HG03095 (cell line): ENCODE data around the gene ABCA1.
"Not testable (repeated sequence)": the region's sequence is repeated elsewhere in the genome, so short reads cannot be mapped to it uniquely, and the experiment has no call there.

Experiments used
- ATAC-seq: cut with Tn5 transposase; IDR thresholded peaks from one replicate; pipeline ENCODE4 v1.9.1; 2021; ENCODE audit warnings: moderate library complexity; ENCODE audit not compliant: unreplicated experiment

Gene ABCA1

GRCh38 chr9:104951487-104951886, 23.5 kb upstream of the ABCA1 start:
- no peak for ATAC-seq

- no peak for ATAC-seq
Observed at GRCh38 chr9:104950838-104951237, 22.9 kb upstream of the ABCA1 start.

DNA sequence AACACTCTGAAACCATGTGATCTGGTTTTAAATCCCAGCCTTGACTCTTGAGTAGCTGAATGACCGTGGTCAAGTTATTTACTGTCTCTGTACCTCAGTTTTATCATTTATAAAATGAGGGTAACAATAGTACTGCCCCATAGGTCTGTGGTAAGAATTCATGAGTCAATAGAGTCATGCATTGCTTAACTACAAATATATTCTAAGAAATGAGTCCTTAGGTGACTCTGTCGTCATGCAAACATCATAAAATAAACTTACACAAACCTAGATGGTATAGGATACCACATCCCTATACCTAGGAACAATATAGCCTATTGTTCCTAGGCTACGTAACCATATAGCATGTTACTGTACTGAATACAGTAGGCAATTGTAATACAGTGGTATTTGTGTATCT, 20.3 kb upstream of the ABCA1 start:
- no peak for ATAC-seq

- no peak for ATAC-seq
Observed at GRCh38 chr9:104944871-104945270, 16.9 kb upstream of the ABCA1 start.

DNA sequence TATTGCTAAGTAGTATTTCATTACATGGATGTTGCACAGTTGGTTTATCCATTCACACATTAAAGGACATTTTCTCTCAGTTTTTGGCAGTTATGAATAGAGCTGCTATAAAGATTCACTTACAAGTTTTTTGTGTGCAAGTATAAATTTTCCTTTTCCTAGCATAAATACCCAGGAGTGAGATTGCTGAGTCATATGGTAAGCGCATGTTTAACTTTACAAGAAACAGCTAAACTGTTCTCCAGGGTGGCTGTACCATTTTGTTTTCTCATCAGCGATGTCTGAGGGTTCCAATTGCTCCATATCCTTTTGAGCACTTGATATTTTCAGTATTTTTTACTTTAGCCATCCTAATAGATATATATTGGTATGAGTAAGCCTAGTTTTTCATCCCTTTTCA, 16.4 kb upstream of the ABCA1 start:
- no peak for ATAC-seq

DNA sequence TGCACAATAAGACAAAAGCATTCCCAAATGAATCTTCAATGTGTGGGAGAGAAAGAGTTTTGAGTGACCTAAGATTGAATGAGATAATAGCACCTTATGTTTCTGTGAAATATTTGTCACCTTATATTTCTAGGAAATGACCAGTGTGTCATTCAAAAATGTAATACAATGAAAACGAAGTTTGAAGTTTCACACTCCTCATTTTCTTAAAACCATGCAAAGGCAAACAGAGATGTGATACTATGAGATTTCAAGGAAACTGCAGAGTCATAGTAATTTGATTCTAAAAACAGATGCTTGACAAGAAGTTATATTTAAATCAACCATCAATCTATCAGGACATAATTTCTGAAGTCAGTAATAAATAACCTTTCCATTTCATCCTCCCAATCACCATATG, 13.6 kb upstream of the ABCA1 start:
- no peak for ATAC-seq

GRCh38 chr9:104936291-104936690, 8.3 kb upstream of the ABCA1 start:
- ATAC-seq, result no peak

DNA sequence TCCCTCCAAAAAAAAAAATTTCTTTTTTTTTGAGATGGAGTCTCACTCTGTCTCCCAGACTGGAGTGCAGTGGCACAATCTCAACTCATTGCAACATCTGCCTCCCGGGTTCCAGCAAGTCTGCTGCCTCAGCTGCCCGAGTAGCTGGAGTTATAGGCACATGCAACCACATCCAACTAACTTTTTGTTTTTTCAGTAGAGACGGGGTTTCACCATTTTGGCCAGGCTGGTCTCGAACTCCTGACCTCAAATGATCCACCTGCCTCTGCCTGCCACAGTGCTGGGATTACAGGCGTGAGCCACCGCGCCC, 7.5 kb upstream of the ABCA1 start:
- ATAC-seq, result not testable (repeated sequence)

DNA sequence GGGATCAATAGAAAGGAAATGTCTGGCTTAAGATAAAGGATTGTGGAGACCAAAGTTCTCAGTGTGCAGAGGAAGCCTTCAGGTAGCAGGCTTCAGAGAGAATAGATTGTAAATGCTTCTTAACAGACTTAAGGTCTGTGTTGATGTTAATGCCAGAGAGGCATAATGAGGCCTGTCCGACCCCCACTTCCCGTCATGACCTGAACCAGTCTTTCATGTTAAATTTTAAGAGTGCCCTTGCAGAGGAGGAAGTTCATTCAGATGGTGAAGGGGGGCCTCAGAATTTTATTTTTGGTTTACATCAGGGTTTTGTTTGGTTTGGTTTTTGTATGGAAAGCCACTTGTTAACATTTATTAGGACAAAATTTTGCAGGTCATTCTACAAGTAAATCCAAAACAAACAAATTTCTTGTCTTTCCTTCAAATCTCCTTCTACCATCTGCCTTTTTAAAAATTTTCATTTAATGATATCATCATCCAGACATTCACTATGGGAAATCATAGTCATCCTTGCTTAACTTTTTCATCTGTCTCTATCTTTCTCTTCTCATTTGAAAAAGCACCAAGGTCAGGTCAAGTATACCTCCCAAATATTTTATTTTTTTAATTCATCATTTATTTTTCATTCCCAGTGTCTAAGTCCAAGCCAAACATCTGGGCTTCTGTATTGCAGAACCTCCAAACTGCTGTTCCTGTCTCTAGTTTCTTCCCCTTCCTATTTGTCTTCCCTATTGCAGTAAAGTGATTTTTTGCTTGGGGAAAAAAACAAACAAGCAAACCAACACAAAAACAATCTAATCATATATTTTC, 6.9 kb upstream of the ABCA1 start:
- ATAC-seq, result no peak

GRCh38 chr9:104933091-104933490, 5.1 kb upstream of the ABCA1 start:
- not testable (repeated sequence) for ATAC-seq

- no peak for ATAC-seq
Observed at GRCh38 chr9:104931256-104931655, 3.3 kb upstream of the ABCA1 start.

DNA sequence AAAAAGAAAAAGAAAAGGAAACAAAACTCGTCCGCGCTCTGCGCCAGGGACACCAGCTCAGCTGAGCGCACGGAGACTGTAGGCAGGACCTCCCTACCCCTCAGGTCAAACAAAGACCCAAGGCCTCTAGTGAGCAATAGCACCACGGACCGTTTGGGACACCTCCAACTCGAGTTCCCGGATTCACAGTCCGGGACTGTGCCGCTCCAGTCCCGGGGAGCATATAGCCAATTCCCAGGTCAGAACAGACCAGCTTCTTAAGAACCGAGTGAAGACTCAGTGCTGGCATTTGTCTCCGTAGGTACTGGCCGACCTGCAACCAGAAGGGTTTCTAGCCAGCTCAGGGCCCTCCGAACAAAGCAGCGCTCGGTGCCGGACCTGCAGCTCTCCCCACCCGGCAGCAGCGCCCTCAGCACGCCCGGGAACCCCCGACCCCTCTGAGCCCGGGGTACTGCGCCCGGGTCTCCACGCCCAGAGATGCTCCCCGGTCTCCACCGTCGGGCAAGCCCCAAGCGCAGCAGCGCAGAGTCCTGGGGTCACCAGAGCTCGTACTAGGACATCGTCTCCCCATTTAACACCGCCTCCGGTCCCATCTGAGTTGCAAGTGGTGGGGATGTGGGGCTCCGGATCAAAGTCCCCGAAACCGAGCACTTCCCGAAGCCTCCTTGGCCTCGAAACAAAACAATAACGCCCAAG, 591 bp downstream of the ABCA1 start:
- no peak for ATAC-seq

DNA sequence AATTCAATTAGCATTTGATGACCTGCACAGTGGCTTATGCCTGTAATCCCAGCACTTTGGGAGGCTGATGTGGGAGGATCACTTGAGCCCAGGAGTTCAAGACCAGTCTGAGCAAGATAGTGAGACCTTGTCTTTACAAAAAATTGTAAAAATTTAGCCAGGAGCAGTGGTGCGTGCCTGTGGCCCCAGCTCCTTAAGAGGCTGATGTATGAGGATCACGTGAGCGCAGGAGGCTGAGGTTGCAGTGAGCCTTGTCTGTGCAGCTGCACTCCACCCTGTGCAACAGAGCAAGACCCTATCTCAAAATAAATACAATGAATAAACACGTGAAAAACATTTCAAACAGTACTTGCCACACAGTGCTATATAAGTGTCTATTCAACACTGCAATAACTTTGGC, 4.2 kb downstream of the ABCA1 start:
- peak; percentile 63 for ATAC-seq

GRCh38 chr9:104923289-104923688, 4.7 kb downstream of the ABCA1 start:
- no peak for ATAC-seq

GRCh38 chr9:104922748-104923147, 5.2 kb downstream of the ABCA1 start:
- ATAC-seq, result not testable (repeated sequence)

DNA sequence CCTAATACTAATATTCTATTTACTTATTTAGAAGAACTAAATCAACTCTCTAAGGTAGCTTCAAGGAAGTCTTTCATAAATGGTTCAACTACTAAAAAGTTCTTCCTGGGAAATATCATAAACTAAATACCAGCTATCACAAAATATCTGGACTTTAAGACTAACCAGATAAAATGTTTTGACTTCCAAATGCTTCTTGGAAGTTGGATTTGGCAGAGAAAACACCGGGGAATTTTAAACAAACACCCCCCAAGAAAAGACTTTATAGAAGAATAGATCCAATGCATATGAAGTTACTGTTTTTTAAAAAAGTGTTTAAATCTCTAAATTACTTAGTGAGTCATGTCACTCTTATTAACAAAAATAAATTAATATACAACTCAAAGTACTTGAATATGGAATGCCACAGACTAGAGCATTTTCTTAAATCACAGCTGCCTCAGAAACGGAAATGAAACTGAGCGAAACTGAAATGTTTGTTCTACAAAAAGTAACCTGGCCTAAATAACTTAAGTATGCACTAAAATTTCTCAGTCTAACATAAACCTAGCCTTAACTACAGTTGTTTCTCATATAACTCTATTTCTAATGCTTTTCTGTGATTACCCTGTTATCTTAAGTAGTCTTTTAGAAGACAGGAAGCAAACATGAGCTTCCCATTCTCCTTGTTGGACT, 6.8 kb downstream of the ABCA1 start:
- peak; percentile 58 for ATAC-seq

DNA sequence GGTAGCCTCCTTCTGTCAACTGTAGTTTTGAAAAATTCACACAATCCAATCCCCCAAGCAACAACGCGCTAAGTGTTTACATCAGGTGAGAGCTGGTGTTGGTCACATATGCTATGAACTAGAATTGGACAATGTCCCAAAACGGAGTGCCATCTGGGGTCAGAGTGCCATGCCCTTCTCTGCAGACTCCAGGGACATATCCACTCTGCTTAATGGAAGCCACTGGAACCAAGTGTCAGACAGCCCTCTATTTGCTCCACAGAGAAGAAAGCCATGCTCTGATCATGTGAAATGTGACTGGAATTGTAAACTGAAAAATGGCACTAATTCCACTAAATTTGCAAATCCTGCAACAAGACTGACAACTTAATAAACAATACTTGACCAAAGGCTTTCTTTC, 12.2 kb downstream of the ABCA1 start:
- no peak for ATAC-seq

DNA sequence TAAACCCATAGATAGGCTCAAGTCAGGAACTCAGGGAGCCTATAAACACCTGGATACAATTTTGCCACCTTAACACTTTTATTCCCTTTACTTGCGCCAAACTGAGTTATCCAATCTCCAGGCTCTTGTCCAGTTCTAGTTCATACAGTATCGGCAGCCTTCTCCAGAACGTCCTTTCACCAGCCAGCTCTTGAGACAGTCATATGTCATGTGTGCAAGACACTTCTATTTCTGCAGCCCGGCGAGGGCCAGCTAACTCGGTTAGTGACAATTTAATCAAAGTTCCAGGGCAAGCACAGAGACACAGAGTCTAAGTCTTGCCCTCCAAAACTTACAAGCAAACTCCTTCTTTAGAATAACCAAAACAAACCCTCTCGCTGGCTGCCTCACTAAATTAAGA, 12.9 kb downstream of the ABCA1 start:
- no peak for ATAC-seq

- no peak for ATAC-seq
Observed at GRCh38 chr9:104914466-104914865, 13.5 kb downstream of the ABCA1 start.

- ATAC-seq, result no peak
Observed at GRCh38 chr9:104912606-104913005, 15.3 kb downstream of the ABCA1 start.

DNA sequence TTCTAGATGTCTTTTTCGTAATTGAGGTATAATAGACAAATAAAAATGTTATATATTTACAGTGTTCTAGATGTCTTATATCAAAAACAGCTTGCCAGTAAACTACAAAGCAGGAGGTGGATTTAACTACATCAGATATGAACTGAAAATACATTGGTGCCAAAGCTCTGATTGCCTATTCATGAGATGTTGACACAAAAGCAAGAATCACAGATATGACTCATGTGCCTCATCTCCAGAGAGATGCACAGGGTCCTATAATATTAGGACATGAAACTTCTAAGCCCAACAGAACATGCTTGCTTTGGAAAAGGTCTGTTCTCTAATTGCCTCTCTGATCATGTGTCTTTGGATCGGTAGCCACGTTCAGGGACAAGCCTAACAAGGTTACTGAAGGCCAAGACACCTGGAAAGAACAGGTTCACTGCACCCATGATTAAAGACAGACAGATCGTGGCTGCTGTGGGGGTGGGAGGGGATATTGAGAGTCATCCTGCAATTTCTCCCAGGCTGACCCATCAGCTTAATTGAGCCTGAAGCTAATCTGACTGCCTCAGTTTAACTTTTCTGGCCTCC, 16.8 kb downstream of the ABCA1 start:
- ATAC-seq, result no peak
